GM12878 (cell line): ENCODE measurements around the gene BTG1. TPM values are rescaled to one million over a fixed set of nuclear protein-coding genes. Genes with fewer than 3 reads are reported as not detected.

Experiments
- EED ChIP-seq: sonication (generic); IDR thresholded peaks from 2 replicates; pipeline ENCODE4 v1.6.1; 2016; ENCODE audit warnings: antibody characterized with exemption, low read depth
- EP300 ChIP-seq, 2 experiments: fragments of 150-350 bp in 1 of 2; IDR thresholded peaks; 2 replicates each; pipeline ENCODE4 v1.6.1; 2011 to 2012; ENCODE audit warnings: low read depth in 2 of 2, low read length in 2 of 2, borderline replicate concordance in 1 of 2, improper control_type of control experiment in 1 of 2, inconsistent platforms in 1 of 2; ENCODE audit not compliant: control insufficient read depth in 1 of 2
- HDAC6 ChIP-seq: fragments of 200-600 bp; sonication (generic); IDR thresholded peaks from one replicate; pipeline ENCODE4 v1.8.0; 2017; ENCODE audit warnings: antibody characterized with exemption; ENCODE audit not compliant: unreplicated experiment
- NBN ChIP-seq: fragments of 450-650 bp; IDR thresholded peaks from 2 replicates; pipeline ENCODE4 v1.6.1; 2016
- NR2F1 ChIP-seq: fragments of 450-650 bp; conservative IDR thresholded peaks from 2 replicates; pipeline ENCODE4 v1.6.1; 2017; ENCODE audit warnings: mild to moderate bottlenecking
- PRDM15 ChIP-seq: fragments of 450-650 bp; formaldehyde crosslinking; IDR thresholded peaks from 2 replicates; pipeline ENCODE4 v1.4.0; 2020; ENCODE audit warnings: mild to moderate bottlenecking, moderate library complexity
- RELB ChIP-seq: fragments of 450-650 bp; IDR thresholded peaks from 2 replicates; pipeline ENCODE4 v1.6.1; 2017; ENCODE audit warnings: low read depth, mild to moderate bottlenecking, moderate library complexity
- RUNX3 ChIP-seq: IDR thresholded peaks from 2 replicates; pipeline ENCODE4 v1.6.1; 2012; ENCODE audit warnings: low read length, inconsistent platforms
- SIX5 ChIP-seq: IDR thresholded peaks from 2 replicates; pipeline ENCODE4 v1.6.1; 2011; ENCODE audit warnings: mild to moderate bottlenecking, low read depth, low read length, moderate library complexity; ENCODE audit not compliant: severe bottlenecking
- SKIL ChIP-seq: fragments of 450-650 bp; IDR thresholded peaks from 2 replicates; pipeline ENCODE4 v1.6.1; 2017; ENCODE audit warnings: mild to moderate bottlenecking, low read depth, inconsistent platforms; ENCODE audit not compliant: poor library complexity, severe bottlenecking
- SMAD1 ChIP-seq: fragments of 450-650 bp; IDR thresholded peaks from 2 replicates; pipeline ENCODE4 v1.6.1; 2018; ENCODE audit warnings: mild to moderate bottlenecking, low read depth; ENCODE audit not compliant: partially characterized antibody
- SPI1 ChIP-seq: IDR thresholded peaks from 2 replicates; pipeline ENCODE4 v1.6.1; 2011; ENCODE audit warnings: low read depth, mild to moderate bottlenecking, low read length, moderate library complexity, borderline replicate concordance; ENCODE audit not compliant: insufficient read depth
- TCF12 ChIP-seq: IDR thresholded peaks from 2 replicates; pipeline ENCODE4 v1.6.1; 2011; ENCODE audit warnings: low read depth, mild to moderate bottlenecking, low read length
- USF2 ChIP-seq: IDR thresholded peaks from 2 replicates; pipeline ENCODE4 v1.6.1; 2011; ENCODE audit warnings: low read depth, low read length, improper control_type of control experiment, borderline replicate concordance
- YY1 ChIP-seq: IDR thresholded peaks from 2 replicates; pipeline ENCODE4 v1.6.1; 2011; ENCODE audit warnings: low read depth, mild to moderate bottlenecking, low read length
- ZBED1 ChIP-seq: IDR thresholded peaks from 2 replicates; pipeline ENCODE4 v1.6.1; 2016; ENCODE audit warnings: borderline replicate concordance
- ZNF622 ChIP-seq: fragments of 450-650 bp; IDR thresholded peaks from 2 replicates; pipeline ENCODE4 v1.6.1; 2017; ENCODE audit warnings: mild to moderate bottlenecking, inconsistent platforms
- ZNF687 ChIP-seq: fragments of 450-650 bp; IDR thresholded peaks from 2 replicates; pipeline ENCODE4 v1.6.1; 2017; ENCODE audit warnings: mild to moderate bottlenecking, moderate library complexity
- polyA plus RNA-seq, 11 experiments: library from polyadenylated mRNA; depleted of rRNA in 4 of 11; unstranded in 6 of 11; stranded (reverse) in 5 of 11; fragments of >200 nt; fragmentation: Nextera tagmentation in 4 of 11; fragmentation: Illumina TruSeq in 1 of 11; extraction: Ambion mirVana in 4 of 11; extraction: Trizol in 1 of 11; gene quantifications; 1 replicate in 1 of 11; 2 replicates in 10 of 11; pipeline versions ENCODE4 v1.2.1 to v1.2.3, GENCODE V29; 2011 to 2016; ENCODE audit warnings: inconsistent platforms in 2 of 11, missing spikeins in 2 of 11, low read depth in 1 of 11
- total RNA-seq, 4 experiments: library from RNA; depleted of rRNA in 3 of 4; stranded (reverse); fragments of >200 nt in 3 of 4; fragmentation: Illumina TruSeq in 1 of 4; extraction: Trizol in 1 of 4; gene quantifications; 2 replicates each; pipeline versions ENCODE4 v1.2.1 to v1.2.3, GENCODE V29; 2013 to 2021

BTG1 gene
- total and polyA plus RNA-seq, 10 of the 15 experiments (the other 5 are each of a cell fraction or from before 2014, with no cell fraction given) = 23.7 to 194 (median 56.4) TPM

GRCh38 chr12:92139634-92140150 lies 6.0 kb downstream of the BTG1 start (continued):
- no peak for TF ChIP-seq USF2
- peak; percentile 24; the same call in 1 of the 2 replicates for TF ChIP-seq RUNX3
- peak; percentile 59 for TF ChIP-seq SMAD1
- peak; percentile 58; the same call in 1 of the 2 replicates for TF ChIP-seq NBN
- TF ChIP-seq SPI1 = no peak
- TF ChIP-seq YY1 = no peak
- TF ChIP-seq SIX5 = no peak
- peak; percentile 67; the same call in 1 of the 2 replicates for TF ChIP-seq RELB
- TF ChIP-seq SKIL = no peak
- no peak for TF ChIP-seq TCF12
- TF ChIP-seq ZNF622 = no peak
- TF ChIP-seq HDAC6 = peak; percentile 3
- TF ChIP-seq ZNF687 = peak; percentile 59
- TF ChIP-seq NR2F1 = no peak
- TF ChIP-seq EED = no peak
- TF ChIP-seq ZBED1 = no peak
- TF ChIP-seq PRDM15 (CRISPR knock-in tag) = no peak
- TF ChIP-seq EP300 (IDR thresholded peaks at IDR 0.05; ENCODE audit: borderline replicate concordance in 1 of 2, control insufficient read depth in 1 of 2, low read depth in 2 of 2, low read length in 2 of 2) = 0 out of 4 replicates have a peak, but pooled peaks of 1 of the 2 experiments have one; percentile 21
